ENCODE measurements around the gene UFSP1.

UFSP1 gene

GRCh38 chr7:100854146-100854895 lies 35.2 kb downstream of the UFSP1 start:
- FAIRE-seq, result no peak

- peak; percentile 69 for FAIRE-seq
These were observed 37.3 kb downstream of the UFSP1 start, which contains the start of gene SLC12A9 for GRCh38 chr7:100852048-100852872. SLC12A9 (plus strand) TSS chr7:100852713; CDS start chr7:100854198, 1,485 bp downstream.

GRCh38 chr7:100847360-100847759 lies 42.2 kb downstream of the UFSP1 start:
- FAIRE-seq, result no peak

- FAIRE-seq, result no peak
These were observed 48.9 kb downstream of the UFSP1 start for GRCh38 chr7:100840470-100841100.

- no peak for FAIRE-seq
These were observed 50.2 kb downstream of the UFSP1 start for GRCh38 chr7:100839361-100839760.
